Effector memory CD4-positive, alpha-beta T cell (primary cell): ENCODE data around the gene PTPRT.

Source experiments
- DNase-seq, 3 donors: peaks; one replicate each; pipeline ENCODE4 v3.0.0-alpha.2; 2020
- H3K27ac ChIP-seq: 2 replicates; pipeline ENCODE4 v1.7.0; 2013; ENCODE audit warnings: mild to moderate bottlenecking, low read length, moderate library complexity; ENCODE audit not compliant: insufficient read depth, poor library complexity, severe bottlenecking
- H3K27me3 ChIP-seq: replicated peaks from 2 replicates; pipeline ENCODE4 v1.7.0; 2013; ENCODE audit warnings: mild to moderate bottlenecking, low read length; ENCODE audit not compliant: insufficient read depth, control insufficient read depth, poor library complexity, severe bottlenecking
- H3K36me3 ChIP-seq: 2 replicates; pipeline ENCODE4 v1.7.0; 2013; ENCODE audit warnings: mild to moderate bottlenecking, low read length, moderate library complexity; ENCODE audit not compliant: control insufficient read depth, insufficient read depth
- H3K4me1 ChIP-seq: 2 replicates; pipeline ENCODE4 v1.7.0; 2013; ENCODE audit warnings: low read length, mild to moderate bottlenecking; ENCODE audit not compliant: control insufficient read depth, insufficient read depth, poor library complexity, severe bottlenecking
- H3K4me3 ChIP-seq: 2 replicates; pipeline ENCODE4 v1.7.0; 2013; ENCODE audit warnings: low read length, low read depth, mild to moderate bottlenecking; ENCODE audit not compliant: insufficient read depth, poor library complexity, severe bottlenecking
- H3K9me3 ChIP-seq: 2 replicates; pipeline ENCODE4 v1.7.0; 2013; ENCODE audit warnings: mild to moderate bottlenecking, low read length, moderate library complexity; ENCODE audit not compliant: control insufficient read depth

The PTPRT gene

DNA sequence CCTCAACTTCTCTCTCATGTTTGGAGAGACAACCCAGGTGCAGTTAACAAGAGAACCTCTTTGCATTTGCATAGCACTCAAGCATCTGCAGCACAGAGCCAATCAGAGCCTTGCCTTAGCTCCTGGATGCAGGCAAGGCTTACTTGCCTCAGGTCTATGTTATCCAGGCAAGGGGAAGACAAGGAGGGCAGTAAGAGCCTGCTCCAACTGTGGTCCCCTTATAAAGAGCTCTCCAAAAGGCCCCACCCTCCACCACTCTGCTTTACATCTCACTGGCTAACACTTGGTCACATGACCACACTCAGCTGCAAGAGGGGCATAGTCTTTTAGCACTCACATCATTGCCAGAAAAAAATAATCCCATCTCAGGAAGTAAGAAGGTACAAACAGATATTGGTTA, 540.0 kb downstream of the PTPRT start:
- Histone ChIP-seq H3K36me3 (no peaks in the 10 kb centered on the region), H3K27me3 (no peaks in the 10 kb centered on the region), H3K4me3 (no peak overlapping the region), H3K9me3 (no peaks in the 10 kb centered on the region), H3K27ac (no peak overlapping the region), H3K4me1 (no peaks in the 10 kb centered on the region)
- DNase-seq = no peak

DNA sequence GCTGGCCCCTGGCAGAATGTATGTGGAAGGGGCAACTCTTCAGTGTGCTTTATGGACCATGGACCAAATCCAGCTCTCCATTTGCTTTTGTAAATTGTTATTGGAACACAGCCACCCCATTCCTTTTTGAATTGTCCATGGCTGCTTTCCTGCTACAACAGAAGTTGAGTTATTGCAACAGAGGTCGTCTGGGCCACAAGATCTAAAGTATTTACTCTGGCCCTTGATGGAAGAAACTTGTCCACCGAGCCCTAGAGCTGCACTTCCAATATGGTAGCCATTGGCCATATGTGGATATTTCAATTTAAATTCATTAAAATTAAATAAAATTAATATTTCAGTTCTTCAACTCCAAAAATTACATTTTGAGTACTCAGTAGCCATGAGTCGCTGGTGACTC, 543.5 kb downstream of the PTPRT start:
- DNase-seq = no peak
- Histone ChIP-seq H3K4me1 (no peaks in the 10 kb centered on the region), H3K27me3 (no peaks in the 10 kb centered on the region)

DNA sequence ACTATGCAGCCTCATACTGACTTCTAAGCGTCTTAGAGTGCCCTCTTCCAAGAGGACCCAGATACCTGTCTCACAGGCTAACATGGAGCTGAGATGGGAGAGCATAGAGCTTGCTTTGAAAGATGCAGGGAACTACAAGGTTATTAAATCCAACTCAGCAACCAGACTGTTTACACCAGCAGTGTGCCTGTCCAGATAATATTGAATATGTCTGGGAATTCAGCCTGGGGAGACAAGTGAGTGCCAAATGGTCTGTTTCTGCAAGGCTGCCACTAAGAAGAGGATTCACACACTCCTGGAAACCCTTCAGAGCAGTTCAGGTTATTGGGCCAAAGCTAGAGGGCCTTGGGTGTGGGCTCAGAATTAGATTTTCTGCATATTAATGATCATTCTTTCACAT, 547.8 kb downstream of the PTPRT start:
- Histone ChIP-seq H3K4me3 (no peak overlapping the region), H3K27ac (no peak overlapping the region), H3K27me3 (no peaks in the 10 kb centered on the region), H3K9me3 (no peaks in the 10 kb centered on the region), H3K4me1 (no peaks in the 10 kb centered on the region), H3K36me3 (no peaks in the 10 kb centered on the region)
- DNase-seq = no peak

More for the DNA sequence above, 543.5 kb downstream of the PTPRT start:
- Histone ChIP-seq H3K36me3 (no peaks in the 10 kb centered on the region), H3K9me3 (no peaks in the 10 kb centered on the region), H3K4me3 (no peak overlapping the region), H3K27ac (no peak overlapping the region)

DNA sequence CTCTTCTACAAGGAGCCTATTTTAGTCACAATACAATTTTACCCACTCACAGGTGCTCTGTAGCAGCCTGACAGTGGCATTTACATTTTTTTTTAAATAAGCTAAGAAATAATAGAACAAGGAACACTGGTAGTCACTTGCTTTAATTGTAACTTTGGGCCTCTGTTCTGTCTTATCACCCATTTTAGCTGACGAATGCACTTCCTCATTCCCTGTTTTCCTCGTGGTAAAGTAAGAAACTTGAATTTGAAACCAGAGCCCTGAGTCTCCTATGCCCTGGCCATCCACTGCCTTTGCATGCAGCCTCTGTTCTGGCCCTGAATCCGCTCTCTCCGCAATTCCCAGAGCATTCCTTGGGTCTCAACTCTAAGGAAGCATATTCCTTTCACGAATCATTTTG, 550.6 kb downstream of the PTPRT start:
- no peaks in the 10 kb centered on the region for H3K36me3 ChIP-seq
- no peak overlapping the region for H3K4me3 ChIP-seq

DNA sequence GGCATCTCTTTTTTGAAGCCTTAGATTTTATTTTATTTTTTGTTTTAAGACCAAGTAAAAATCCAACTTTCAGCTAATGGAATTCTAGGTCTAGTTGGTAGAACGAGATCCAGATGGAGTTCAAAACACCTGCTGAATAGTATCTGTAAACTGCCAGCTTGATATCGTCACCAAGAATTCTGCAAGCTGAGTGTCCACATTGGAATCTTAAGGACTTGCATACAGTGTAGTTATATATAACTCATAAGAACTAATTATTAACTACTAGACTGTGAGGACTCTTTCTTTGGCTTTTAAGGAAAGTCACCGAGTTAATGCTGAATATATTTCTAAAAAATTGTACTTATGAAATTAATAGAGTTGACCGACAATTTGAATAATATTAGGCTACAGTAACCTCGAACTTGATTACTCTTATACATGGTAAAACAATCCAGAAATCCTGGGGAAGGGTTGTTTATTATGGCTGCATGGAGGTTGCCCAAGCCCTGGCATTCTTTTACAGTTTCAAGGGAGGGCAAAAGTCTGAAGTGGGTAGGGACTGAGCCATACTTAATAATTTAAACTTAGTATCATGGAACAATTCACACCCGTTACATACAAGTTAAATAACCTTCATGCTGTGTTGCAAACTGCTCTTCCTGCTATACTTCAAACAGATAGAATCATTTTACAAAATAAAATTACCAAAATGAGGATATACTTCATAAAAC, 553.9 kb downstream of the PTPRT start:
- H3K36me3 ChIP-seq = no peaks in the 10 kb centered on the region
- no peaks in the 10 kb centered on the region for H3K9me3 ChIP-seq
- no peaks in the 10 kb centered on the region for H3K4me1 ChIP-seq
- no peak overlapping the region for H3K27ac ChIP-seq
- no peaks in the 10 kb centered on the region for H3K27me3 ChIP-seq
- no peak overlapping the region for H3K4me3 ChIP-seq
- DNase-seq = no peak

More for the DNA sequence above, 550.6 kb downstream of the PTPRT start:
- Histone ChIP-seq H3K27me3 (no peaks in the 10 kb centered on the region), H3K4me1 (no peaks in the 10 kb centered on the region), H3K27ac (no peak overlapping the region), H3K9me3 (no peaks in the 10 kb centered on the region)
- DNase-seq = no peak

DNA sequence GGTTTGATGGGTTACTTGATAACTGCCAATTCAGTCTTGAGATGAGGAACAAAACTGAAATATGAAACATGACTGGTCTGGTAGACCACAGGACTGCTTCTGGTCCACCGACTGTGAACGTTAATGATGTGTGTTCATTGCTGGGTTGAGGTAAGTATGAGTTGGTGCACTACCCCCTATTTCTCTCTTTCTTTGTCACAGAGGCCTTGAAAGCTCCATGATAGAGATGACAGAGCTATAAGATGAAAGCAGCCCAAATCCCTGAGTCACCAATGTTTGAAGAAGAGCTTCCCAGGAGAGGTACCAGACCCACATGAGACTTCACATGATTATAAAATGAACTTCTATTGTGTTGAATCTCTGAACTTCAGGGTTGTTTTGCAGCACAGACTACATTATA, 555.5 kb downstream of the PTPRT start:
- Histone ChIP-seq H3K27ac (no peak overlapping the region), H3K9me3 (no peaks in the 10 kb centered on the region), H3K36me3 (no peaks in the 10 kb centered on the region), H3K27me3 (no peaks in the 10 kb centered on the region), H3K4me3 (no peak overlapping the region), H3K4me1 (no peaks in the 10 kb centered on the region)
- DNase-seq = no peak

DNA sequence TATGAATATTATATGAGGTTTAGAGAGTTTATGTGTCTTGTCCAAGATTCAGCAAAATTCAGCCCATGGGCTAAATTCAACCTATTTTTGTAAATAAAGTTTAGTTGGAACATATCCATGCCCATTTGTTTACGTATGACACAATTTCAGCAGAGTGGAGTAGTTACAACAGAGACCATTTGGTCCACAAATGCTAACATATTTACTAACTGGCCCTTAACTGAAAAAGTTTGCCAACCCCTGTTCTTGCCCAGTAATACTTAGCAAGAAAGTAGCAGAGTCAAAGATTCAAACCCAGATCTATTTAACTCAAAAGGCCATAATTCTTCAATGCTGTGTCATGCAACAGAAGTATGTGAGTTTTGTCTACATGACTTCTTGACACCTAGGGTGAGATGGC, 561.0 kb downstream of the PTPRT start:
- H3K27ac ChIP-seq = no peak overlapping the region
- DNase-seq = no peak
- H3K36me3 ChIP-seq = no peaks in the 10 kb centered on the region
- no peaks in the 10 kb centered on the region for H3K27me3 ChIP-seq
- no peak overlapping the region for H3K4me3 ChIP-seq
- H3K9me3 ChIP-seq = no peaks in the 10 kb centered on the region
- H3K4me1 ChIP-seq = no peaks in the 10 kb centered on the region

DNA sequence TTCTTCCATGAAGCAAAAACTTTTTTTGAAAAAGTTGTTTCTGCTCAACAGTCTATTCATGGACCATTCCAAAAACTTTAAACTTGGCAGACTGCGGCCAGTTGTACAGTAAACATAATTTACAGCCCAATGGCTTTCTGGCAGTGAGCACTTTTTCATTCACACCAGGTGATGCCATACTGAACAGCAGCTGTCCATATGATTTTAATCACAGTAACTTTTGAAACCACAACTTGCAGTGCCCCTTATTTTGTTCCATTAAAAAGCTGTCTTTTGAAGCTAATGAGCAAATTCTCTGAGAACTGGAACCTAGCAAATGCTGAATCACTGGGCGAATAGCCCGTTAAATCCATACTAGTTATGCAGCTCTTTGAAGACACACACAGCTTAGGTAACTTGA, 576.6 kb downstream of the PTPRT start:
- H3K9me3 ChIP-seq = no peaks in the 10 kb centered on the region
- no peaks in the 10 kb centered on the region for H3K36me3 ChIP-seq
- no peaks in the 10 kb centered on the region for H3K27me3 ChIP-seq
- no peak overlapping the region for H3K4me3 ChIP-seq
- no peak overlapping the region for H3K27ac ChIP-seq
- no peak for DNase-seq
- no peaks in the 10 kb centered on the region for H3K4me1 ChIP-seq

DNA sequence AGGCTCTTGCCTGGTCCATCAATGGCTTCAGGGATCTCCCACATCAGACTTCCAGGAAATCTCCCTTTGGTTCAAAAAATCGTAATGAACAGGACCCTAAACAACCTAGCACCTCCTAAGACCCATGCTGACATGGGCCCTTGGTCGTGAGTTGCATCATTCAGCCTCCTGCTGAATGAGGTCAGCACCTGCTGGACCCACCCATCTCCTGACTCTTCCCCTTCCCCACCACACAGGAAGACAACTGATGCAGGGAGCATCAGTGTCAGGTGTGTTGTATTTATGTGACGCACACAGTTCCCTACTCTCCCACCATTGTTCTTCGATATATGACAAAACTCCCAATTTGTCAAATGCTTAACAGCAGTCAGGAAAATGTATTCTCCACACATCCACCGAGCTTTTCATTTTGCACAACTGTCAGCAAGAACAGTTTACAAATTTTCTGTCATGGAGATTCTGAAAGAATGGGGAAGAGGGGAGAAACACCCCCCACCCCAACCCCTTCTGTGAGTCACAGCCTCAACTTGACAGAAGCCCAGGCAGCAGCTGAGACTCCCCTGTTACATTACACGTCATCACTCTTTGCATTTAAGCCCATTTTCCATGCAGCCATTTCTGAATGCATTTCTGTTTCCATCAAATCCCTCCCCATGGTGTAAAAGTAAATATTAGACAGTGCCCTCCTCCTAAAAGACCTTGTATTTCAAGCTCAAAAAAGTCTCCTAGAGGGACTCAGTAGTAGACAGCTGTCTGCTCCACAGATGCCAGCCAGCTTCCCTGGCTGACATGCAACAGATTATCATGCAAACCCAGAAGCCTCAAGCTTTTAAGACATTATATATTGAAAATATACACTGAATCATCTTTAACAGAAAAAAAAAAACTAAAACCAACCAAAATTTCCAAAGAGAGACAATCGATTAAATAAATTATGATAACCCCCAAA, 577.5 kb downstream of the PTPRT start:
- H3K27ac ChIP-seq = no peak overlapping the region
- no peak for DNase-seq
- no peaks in the 10 kb centered on the region for H3K4me1 ChIP-seq
- H3K9me3 ChIP-seq = no peaks in the 10 kb centered on the region
- H3K27me3 ChIP-seq = no peaks in the 10 kb centered on the region
- no peak overlapping the region for H3K4me3 ChIP-seq
- no peaks in the 10 kb centered on the region for H3K36me3 ChIP-seq

DNA sequence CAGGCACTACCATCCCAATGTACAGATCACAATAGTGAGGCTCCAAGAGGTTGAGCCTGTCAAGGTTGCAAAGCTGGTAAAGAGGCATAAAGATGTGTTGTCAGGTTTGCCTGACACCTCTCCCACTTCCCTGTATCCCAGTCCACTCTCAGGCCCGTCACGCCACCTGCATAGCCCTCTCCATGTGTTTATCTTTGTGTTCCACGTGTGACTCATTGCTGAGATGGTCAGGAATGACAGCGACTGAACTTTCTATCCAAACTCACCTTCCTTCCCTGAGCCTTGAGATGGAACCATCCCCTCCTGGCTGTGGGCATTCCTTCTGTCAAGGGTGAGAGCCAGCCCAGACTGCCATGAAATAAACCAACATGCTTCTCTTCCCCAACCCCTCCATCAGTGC, 578.3 kb downstream of the PTPRT start:
- DNase-seq = no peak
- Histone ChIP-seq H3K4me1 (no peaks in the 10 kb centered on the region), H3K27me3 (no peaks in the 10 kb centered on the region), H3K36me3 (no peaks in the 10 kb centered on the region), H3K27ac (no peak overlapping the region), H3K9me3 (no peaks in the 10 kb centered on the region), H3K4me3 (no peak overlapping the region)
